Stimulated activated CD4-positive, alpha-beta T cell treated with anti-CD3 and anti-CD28 coated beads, Interleukin-12 subunit alpha, Interleukin-12 subunit beta, amount 100 ng/mL, for 48 hours (primary cell): Measurements from ENCODE around the gene SSC4D.
"Not testable (repeated sequence)": the region's sequence is repeated elsewhere in the genome, so short reads cannot be mapped to it uniquely, and the experiment has no call there.

Experiments
- DNase-seq, 3 donors: peaks; one replicate each; pipeline ENCODE4 v3.0.0-alpha.2; 2020; ENCODE audit warnings: low read depth in 2 of 3, low spot score in 1 of 3

Gene SSC4D

DNA sequence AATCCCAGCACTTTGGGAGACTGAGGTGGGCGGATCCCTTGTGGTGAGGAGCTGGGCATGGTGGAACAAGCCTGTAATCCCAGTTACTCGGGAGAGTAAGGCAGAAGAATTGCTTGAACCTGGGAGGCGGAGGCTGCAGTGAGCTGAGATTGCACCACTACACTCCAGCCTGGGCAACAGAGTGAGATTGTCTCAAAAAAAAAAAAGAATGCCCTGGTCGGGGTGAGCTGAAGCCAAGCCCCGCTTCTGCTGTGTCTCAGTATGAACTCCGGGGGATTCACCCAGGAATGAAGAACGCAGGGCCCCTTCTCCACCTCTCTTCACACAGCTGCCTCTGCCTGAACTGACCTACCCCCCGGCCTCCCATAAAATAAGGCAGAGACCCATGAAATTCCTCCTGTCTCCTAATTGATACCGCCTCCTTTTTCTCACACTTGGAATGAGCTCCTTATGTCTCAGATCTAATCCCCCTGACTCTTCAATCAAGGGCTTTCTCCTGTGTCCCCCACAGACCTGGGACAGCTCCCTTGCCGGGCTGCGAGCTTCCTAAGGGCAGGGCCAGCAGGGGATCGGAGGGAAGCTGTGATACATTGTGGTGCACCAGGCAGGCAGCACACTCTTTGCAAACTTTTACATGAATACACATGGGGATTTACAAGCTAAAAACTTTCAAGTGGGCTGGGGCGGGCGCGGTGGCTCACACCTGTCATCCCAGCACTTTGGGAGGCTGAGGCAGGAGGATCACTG lies 14.3 kb upstream of the SSC4D start:
- DNase-seq: no peak

DNA sequence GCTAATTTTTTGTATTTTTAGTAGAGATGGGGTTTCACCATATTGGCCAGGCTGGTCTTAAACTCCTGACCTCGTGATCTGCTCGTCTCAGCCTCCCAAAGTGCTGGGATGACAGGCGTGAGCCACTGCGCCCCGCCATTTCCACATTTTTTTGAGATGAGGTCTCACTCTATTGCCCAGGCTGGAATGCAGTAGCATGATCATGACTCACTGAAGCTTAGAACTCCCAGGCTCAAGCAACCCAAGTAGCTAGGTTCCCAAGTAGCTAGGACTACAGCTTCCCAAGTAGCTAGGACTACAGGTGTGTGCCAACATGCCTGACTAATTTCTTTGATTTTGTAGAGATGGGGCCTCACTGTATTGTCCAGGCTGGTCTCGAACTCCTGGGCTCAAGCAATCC lies 11.6 kb upstream of the SSC4D start:
- not testable (repeated sequence) for DNase-seq

GRCh38 chr7:76417654-76418310 lies 8.3 kb upstream of the SSC4D start:
- DNase-seq: not testable (repeated sequence)

- no peak for DNase-seq
Measured at GRCh38 chr7:76412249-76412648, 2.8 kb upstream of the SSC4D start.

GRCh38 chr7:76411626-76412025 lies 2.1 kb upstream of the SSC4D start:
- DNase-seq: no peak

- no peak for DNase-seq
Measured at GRCh38 chr7:76408121-76408560, 1.4 kb downstream of the SSC4D start.

DNA sequence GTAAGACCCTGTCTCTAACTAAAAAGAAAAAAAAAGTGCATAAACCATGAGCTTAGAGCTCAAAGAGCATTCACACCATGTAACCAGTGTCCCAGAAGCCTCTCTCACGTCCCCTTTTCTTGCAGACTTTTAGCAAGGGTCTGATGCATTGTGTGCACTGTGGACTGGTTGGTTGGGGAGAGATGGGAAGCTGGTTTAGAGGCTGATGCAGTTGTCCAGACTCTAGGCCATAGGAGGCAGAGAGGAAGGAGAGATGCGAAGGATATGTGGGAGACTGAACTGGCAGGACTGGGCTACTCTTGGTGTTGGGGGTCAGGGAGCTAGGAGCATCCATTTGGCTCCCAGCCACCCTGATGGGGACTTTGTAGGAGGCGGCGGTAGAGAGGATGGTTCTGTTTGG lies 1.8 kb downstream of the SSC4D start:
- no peak for DNase-seq

DNA sequence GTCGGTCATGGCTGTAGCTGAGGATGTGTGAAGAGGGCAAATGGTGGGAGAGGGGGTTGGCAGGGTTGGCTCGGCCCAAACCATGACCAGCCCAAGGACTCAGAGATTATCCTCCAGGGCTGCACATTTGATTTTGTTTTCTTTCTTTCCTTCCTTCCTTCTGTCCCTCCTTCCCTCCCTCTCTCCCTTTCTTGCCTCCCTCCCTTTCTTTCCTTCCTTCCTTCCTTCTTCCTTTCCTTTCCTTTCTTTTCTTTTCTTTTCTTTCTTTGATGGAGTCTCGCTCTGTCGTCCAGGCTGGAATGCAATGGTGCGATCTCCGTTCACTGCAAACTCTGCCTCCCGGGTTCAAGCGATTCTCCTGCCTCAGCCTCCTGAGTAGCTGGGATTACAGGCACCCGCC lies 3.8 kb downstream of the SSC4D start:
- DNase-seq: no peak

DNA sequence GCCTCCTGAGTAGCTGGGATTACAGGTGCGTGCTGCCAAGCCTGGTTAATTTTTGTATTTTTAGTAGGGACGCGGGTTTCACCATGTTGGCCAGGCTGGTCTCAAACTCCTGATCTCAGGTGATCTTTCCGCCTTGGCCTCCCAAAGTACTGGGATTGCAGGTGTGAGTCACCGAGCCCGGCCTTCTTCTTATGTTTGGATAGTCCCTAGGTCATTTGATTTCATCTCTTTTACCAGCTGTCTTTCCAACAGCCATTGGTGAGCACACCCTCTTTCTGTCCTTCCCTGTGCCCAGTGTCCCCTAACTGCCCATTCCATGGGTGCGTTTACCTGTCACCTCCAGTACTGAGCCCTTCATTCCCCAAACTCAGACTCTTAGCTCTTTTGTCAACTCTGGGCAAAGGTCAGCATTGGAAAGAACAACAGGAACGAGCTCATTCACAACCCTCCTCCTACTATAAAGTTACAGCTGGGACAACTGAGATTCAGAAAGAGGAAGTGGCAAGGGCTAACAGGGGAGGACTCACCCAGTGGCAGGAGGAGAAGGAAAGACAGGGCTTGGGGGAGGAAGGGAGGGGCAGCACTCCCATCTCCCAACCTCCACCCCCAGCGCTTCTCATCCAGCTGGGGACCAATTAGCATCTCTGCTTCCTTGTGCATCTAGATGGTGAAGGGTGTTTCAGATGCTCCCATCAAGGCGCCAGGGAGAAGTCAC lies 5.6 kb downstream of the SSC4D start:
- no peak for DNase-seq

GRCh38 chr7:76403097-76403496 lies 6.4 kb downstream of the SSC4D start:
- not testable (repeated sequence) for DNase-seq

- DNase-seq: no peak
Measured at GRCh38 chr7:76400248-76400647, 9.2 kb downstream of the SSC4D start.

GRCh38 chr7:76397409-76398183 lies 11.9 kb downstream of the SSC4D start:
- peak; percentile 75 to 85 (median 76) for DNase-seq

DNA sequence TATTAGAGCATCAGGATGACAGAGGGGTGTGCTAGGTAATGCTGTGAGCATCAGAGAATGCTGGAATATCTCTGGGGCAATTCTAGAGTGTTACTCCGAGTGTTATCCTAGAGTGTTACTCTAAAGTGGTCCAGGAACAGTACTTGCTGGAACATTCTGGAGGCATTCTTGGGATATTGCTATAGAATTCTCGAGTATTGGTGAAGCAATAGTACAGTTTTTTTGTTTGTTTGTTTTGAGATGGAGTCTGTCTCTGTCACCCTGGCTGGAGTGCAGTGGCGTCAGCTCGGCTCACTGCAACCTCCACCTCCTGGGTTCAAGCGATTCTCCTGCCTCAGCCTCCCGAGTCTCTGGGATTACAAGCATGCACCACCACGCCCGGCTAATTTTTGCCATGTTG lies 12.6 kb downstream of the SSC4D start:
- no peak for DNase-seq

DNA sequence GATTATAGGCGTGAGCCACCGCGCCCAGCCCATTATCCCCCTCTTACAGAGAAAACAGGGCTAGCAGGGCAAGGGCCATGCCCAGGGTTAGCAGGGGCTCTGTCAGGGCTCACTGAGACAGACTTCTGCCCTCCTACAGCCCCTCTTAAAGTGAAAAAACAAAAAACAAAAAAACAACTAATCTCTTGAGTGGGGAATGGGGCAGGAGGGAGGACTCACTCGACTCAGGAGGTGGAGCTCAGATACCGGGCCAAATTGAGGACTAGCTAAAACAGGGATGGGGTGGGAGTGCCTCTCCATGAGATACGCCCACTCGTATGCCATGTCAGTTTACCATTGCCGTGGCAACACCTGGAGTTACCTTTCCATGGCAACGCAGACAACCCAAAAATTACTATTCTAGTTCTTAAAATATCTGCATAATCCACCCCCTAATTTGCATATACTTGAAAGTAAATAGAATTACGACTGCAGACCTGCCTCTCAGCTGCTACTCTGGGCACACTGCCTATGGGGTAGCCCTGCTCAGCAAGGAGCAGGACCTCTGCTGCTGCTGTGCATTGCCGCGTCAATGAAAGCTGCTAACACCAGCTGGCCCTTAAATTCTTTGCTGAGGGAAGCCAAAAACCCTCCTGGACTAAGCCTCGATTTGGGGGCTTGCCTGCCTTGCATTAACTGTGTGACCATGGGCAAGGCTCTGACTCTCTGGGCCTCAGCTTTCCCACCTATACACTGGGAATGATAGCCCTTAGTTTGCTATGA lies 13.4 kb downstream of the SSC4D start:
- DNase-seq: no peak

DNA sequence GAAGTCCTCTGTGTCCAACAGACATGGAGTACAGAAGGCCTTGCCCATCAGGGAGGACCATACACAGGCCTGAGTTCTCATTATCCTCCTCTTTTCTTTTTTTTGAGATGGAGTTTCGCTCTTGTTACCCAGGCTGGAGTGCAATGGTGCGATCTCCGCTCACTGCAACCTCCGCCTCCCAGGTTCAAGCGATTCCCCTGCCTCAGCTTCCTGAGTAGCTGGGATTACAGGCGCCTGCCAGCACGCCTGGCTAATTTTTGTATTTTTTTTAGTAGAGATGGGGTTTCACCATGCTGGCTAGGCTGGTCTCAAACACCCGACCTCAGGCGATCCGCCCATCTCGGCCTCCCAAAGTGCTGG lies 13.9 kb downstream of the SSC4D start:
- DNase-seq: not testable (repeated sequence)

GRCh38 chr7:76394957-76395356 lies 14.5 kb downstream of the SSC4D start:
- DNase-seq: no peak

DNA sequence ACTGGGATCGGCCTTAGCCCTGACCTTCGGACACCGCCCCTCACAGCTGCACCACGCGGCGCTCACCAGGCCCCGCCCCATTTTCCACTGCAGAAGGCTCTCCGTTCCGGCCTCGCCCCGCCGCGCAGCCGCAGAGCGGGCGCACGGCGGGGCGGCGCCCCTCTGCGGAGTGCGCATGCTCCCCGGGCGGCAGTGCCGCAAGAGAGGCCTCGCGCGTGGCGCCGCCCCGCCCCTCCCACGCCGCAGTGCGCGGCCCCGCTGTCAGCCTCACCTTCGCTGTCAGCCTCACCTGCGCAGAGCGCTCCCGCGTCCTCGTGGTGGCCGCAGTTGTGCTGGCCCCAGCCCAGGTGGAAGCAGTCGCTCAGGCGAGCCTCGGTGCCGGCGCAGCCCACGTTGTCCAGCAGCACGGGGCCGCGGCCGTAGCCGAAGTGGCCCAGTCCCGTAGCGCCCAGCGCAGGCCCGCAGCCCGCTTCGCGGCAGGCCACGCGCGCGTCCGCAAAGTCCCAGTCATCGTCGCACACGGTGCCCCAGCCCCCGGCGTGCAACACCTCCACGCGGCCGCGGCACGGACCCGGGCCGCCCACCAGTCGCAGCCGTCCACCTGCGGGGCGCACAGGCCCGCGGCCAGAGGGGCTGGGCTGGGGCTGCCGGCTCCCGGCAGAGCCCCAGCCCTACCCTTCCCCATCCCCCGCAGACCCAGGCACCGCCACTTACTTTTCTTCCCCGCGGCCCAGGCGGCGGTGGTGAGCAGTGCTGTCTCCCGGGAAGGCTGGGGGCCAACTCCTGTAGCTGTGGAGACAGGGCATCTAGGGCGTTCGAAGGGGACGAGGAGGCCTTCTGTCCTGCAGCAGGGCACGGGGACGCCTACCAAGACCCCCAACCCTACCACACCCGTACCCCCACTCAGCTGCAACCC lies 16.1 kb downstream of the SSC4D start:
- peak; percentile 77 to 90 (median 88) for DNase-seq

GRCh38 chr7:76392531-76393115 lies 16.9 kb downstream of the SSC4D start:
- DNase-seq: no peak

DNA sequence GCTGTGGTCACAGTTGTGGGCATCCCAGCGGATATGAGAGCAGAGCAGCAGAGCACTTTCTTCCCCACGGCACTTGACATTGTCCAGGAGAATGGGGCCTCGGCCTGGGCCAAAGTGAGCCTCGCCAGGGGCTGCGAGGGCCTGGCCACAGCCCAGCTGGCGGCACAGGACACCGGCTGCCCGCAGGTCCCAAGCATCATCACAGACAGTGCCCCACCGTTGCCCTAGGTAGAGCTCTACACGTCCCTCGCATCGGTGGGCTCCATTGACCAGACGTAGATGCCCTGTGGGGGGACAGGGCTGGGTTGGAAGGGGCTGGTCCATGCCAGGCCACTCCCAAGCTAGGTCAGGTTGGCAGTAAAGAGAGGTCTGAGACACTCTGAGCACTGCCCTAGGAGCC lies 19.4 kb downstream of the SSC4D start:
- DNase-seq: no peak
